HepG2 (cell line): ENCODE measurements around the gene MFSD6. TPM values are rescaled to one million over a fixed set of nuclear protein-coding genes. Genes with fewer than 3 reads are reported as not detected.

Experiments
- BCL6 ChIP-seq: IDR thresholded peaks from 2 replicates; pipeline ENCODE4 v1.6.1; 2016; ENCODE audit warnings: missing genetic modification reagents, missing compliant biosample characterization
- BHLHE40 ChIP-seq: IDR thresholded peaks from 2 replicates; pipeline ENCODE4 v1.6.1; 2011; ENCODE audit warnings: low read length, improper control_type of control experiment
- DR1 ChIP-seq: sonication (generic); formaldehyde crosslinking; IDR thresholded peaks from 2 replicates; pipeline ENCODE4 v1.8.0; 2021; ENCODE audit warnings: mild to moderate bottlenecking, missing genetic modification reagents, inconsistent platforms
- ETV6 ChIP-seq: sonication (generic); formaldehyde crosslinking; conservative IDR thresholded peaks from 2 replicates; pipeline ENCODE4 v1.4.0; 2020; ENCODE audit warnings: missing genetic modification reagents
- GABPB1 ChIP-seq: IDR thresholded peaks from 2 replicates; pipeline ENCODE4 v1.6.1; 2016; ENCODE audit warnings: mild to moderate bottlenecking, missing genetic modification reagents, moderate library complexity, missing compliant biosample characterization
- HMGA1 ChIP-seq: sonication (generic); formaldehyde crosslinking; conservative IDR thresholded peaks from 2 replicates; pipeline ENCODE4 v1.4.0; 2020; ENCODE audit warnings: missing genetic modification reagents
- HNRNPLL ChIP-seq: fragments of 200-400 bp; formaldehyde crosslinking; IDR thresholded peaks from 2 replicates; pipeline ENCODE4 v1.6.1; 2017; ENCODE audit warnings: mild to moderate bottlenecking, low read depth, low read length; ENCODE audit not compliant: poor library complexity, severe bottlenecking
- JUNB ChIP-seq: sonication (generic); formaldehyde crosslinking; IDR thresholded peaks from 2 replicates; pipeline ENCODE4 v1.8.0; 2022; ENCODE audit warnings: missing genetic modification reagents, mild to moderate bottlenecking, borderline replicate concordance
- LCORL ChIP-seq, 2 experiments: fragments of 450-650 bp in 1 of 2; sonication (generic) in 1 of 2; formaldehyde crosslinking in 1 of 2; IDR thresholded peaks; 2 replicates each; pipeline versions ENCODE4 v1.5.0 to v1.6.1; 2017 to 2020; ENCODE audit warnings: antibody characterized with exemption in 1 of 2, missing genetic modification reagents in 1 of 2
- NR2C2 ChIP-seq: sonication (generic); formaldehyde crosslinking; IDR thresholded peaks from 2 replicates; pipeline ENCODE4 v1.4.0; 2020; ENCODE audit warnings: missing genetic modification reagents, mild to moderate bottlenecking, moderate library complexity, borderline replicate concordance
- SNAI1 ChIP-seq: sonication (generic); formaldehyde crosslinking; IDR thresholded peaks from 2 replicates; pipeline ENCODE4 v1.5.0; 2020; ENCODE audit warnings: mild to moderate bottlenecking, missing genetic modification reagents, borderline replicate concordance
- SOX13 ChIP-seq, 3 experiments: fragments of 450-650 bp in 1 of 3; sonication (generic) in 1 of 3; formaldehyde crosslinking in 1 of 3; IDR thresholded peaks in 2 of 3; conservative IDR thresholded peaks in 1 of 3; 2 replicates each; pipeline versions ENCODE4 v1.5.0 to v1.6.1; 2016 to 2020; ENCODE audit warnings: antibody characterized with exemption in 1 of 3, mild to moderate bottlenecking in 1 of 3, missing compliant biosample characterization in 1 of 3, missing genetic modification reagents in 1 of 3, moderate library complexity in 1 of 3
- TEF ChIP-seq: sonication (generic); formaldehyde crosslinking; IDR thresholded peaks from 2 replicates; pipeline ENCODE4 v1.5.0; 2020; ENCODE audit warnings: missing genetic modification reagents
- ZNF260 ChIP-seq: sonication (generic); formaldehyde crosslinking; IDR thresholded peaks from 2 replicates; pipeline ENCODE4 v1.4.0; 2020; ENCODE audit warnings: missing genetic modification reagents, low read depth, mild to moderate bottlenecking, borderline replicate concordance
- ZNF276 ChIP-seq: sonication (generic); formaldehyde crosslinking; IDR thresholded peaks from 2 replicates; pipeline ENCODE4 v1.4.0; 2020; ENCODE audit warnings: mild to moderate bottlenecking, low read depth, missing genetic modification reagents
- ZNF468 ChIP-seq: sonication (generic); formaldehyde crosslinking; IDR thresholded peaks from 2 replicates; pipeline ENCODE4 v1.8.0; 2022; ENCODE audit warnings: mild to moderate bottlenecking, moderate library complexity, missing genetic modification reagents
- ZNF597 ChIP-seq: sonication (generic); formaldehyde crosslinking; IDR thresholded peaks from 2 replicates; pipeline ENCODE4 v1.5.0; 2020; ENCODE audit warnings: missing genetic modification reagents
- ZNF788 ChIP-seq: sonication (generic); formaldehyde crosslinking; IDR thresholded peaks from 2 replicates; pipeline ENCODE4 v1.5.0; 2020; ENCODE audit warnings: mild to moderate bottlenecking, missing genetic modification reagents, borderline replicate concordance
- ZNF850 ChIP-seq: sonication (generic); formaldehyde crosslinking; conservative IDR thresholded peaks from 2 replicates; pipeline ENCODE4 v1.9.0; 2021; ENCODE audit warnings: mild to moderate bottlenecking, missing genetic modification reagents
- polyA plus RNA-seq, 8 experiments: library from polyadenylated mRNA; depleted of rRNA in 3 of 8; stranded (reverse) in 7 of 8; unstranded in 1 of 8; fragments of >200 nt; fragmentation: Illumina TruSeq in 4 of 8; extraction: Trizol in 4 of 8; gene quantifications; 2 replicates each; pipeline versions ENCODE4 v1.2.1 to v1.2.3, GENCODE V29; 2011 to 2016; ENCODE audit warnings: low read depth in 4 of 8, missing spikeins in 1 of 8, mixed read lengths in 1 of 8; ENCODE audit not compliant: insufficient read depth in 1 of 8
- total RNA-seq, 5 experiments: library from RNA; depleted of rRNA; stranded (reverse); fragments of >200 nt; fragmentation: Illumina TruSeq; extraction: Trizol; gene quantifications; 2 replicates each; pipeline ENCODE4 v1.2.3, GENCODE V29; 2016; ENCODE audit warnings: low read depth in 1 of 5
- TF ChIP-seq, protein P1 (sequence below): sonication (generic); formaldehyde crosslinking; IDR thresholded peaks from 2 replicates; pipeline ENCODE4 v1.4.0; 2020; ENCODE audit warnings: mild to moderate bottlenecking, missing genetic modification reagents
- TF ChIP-seq, protein P2 (sequence below): sonication (generic); formaldehyde crosslinking; IDR thresholded peaks from 2 replicates; pipeline ENCODE4 v1.8.0; 2022; ENCODE audit warnings: mild to moderate bottlenecking, missing genetic modification reagents, borderline replicate concordance

The MFSD6 gene
- total and polyA plus RNA-seq, 2 of the 13 experiments (the other 11 are each of a cell fraction or from before 2014, with no cell fraction given): 0.92 to 1.4 TPM

GRCh38 chr2:190534310-190535120 is 126.4 kb downstream of the MFSD6 start, which contains the start of gene NEMP2 (continued):
- no peak; the same call in 1 of the 2 replicates for TF ChIP-seq SOX13 (IDR thresholded peaks at IDR 0.05)
- TF ChIP-seq SOX13 (CRISPR knock-in tag; conservative IDR thresholded peaks at IDR 0.05 in 1 of 2, IDR thresholded peaks at IDR 0.05 in 1 of 2): no peak; a peak in 1 of 4 replicates
- peak; percentile 87; the same call in 1 of the 2 replicates for TF ChIP-seq ZNF468 (CRISPR knock-in tag)
- TF ChIP-seq HNRNPLL: peak; percentile 92
- TF ChIP-seq NR2C2: peak; percentile 87
- peak; percentile 99 for TF ChIP-seq ZNF276 (CRISPR knock-in tag)
- no peak for TF ChIP-seq HMGA1 (CRISPR knock-in tag)
- TF ChIP-seq TEF: no peak
- peak; percentile 91 for TF ChIP-seq ETV6
- peak; percentile 87 for TF ChIP-seq ZNF788 (CRISPR knock-in tag)
- TF ChIP-seq JUNB (CRISPR knock-in tag): peak; percentile 38; the same call in 1 of the 2 replicates
- no peak for TF ChIP-seq ZNF597 (CRISPR knock-in tag)
- TF ChIP-seq BCL6 (CRISPR knock-in tag): peak; percentile 71
- no peak for TF ChIP-seq ZNF260
- TF ChIP-seq BHLHE40: no peak; the same call in 1 of the 2 replicates
- TF ChIP-seq SNAI1 (CRISPR knock-in tag): no peak
- TF ChIP-seq, protein P1, sequence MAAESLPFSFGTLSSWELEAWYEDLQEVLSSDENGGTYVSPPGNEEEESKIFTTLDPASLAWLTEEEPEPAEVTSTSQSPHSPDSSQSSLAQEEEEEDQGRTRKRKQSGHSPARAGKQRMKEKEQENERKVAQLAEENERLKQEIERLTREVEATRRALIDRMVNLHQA (CRISPR knock-in tag): no peak
- TF ChIP-seq, protein P2, sequence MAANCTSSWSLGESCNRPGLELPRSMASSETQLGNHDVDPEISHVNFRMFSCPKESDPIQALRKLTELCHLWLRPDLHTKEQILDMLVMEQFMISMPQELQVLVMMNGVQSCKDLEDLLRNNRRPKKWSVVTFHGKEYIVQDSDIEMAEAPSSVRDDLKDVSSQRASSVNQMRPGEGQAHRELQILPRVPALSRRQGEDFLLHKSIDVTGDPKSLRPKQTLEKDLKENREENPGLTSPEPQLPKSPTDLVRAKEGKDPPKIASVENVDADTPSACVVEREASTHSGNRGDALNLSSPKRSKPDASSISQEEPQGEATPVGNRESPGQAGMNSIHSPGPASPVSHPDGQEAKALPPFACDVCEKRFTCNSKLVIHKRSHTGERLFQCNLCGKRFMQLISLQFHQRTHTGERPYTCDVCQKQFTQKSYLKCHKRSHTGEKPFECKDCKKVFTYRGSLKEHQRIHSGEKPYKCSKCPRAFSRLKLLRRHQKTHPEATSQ (CRISPR knock-in tag): peak; percentile 82; the same call in 1 of the 2 replicates
- TF ChIP-seq ZNF850 (CRISPR knock-in tag): peak; percentile 92; the same call in 1 of the 2 replicates
- peak; percentile 94 for TF ChIP-seq GABPB1 (CRISPR knock-in tag)
- TF ChIP-seq DR1: no peak; the same call in 1 of the 2 replicates
- TF ChIP-seq LCORL (IDR thresholded peaks at IDR 0.05): 0 out of 2 replicates have a peak, but pooled peaks have one; percentile 37
- peak; percentile 78 for TF ChIP-seq LCORL (CRISPR knock-in tag; IDR thresholded peaks at IDR 0.05)
